ENCODE data around the gene PARVA.

Gene PARVA

DNA sequence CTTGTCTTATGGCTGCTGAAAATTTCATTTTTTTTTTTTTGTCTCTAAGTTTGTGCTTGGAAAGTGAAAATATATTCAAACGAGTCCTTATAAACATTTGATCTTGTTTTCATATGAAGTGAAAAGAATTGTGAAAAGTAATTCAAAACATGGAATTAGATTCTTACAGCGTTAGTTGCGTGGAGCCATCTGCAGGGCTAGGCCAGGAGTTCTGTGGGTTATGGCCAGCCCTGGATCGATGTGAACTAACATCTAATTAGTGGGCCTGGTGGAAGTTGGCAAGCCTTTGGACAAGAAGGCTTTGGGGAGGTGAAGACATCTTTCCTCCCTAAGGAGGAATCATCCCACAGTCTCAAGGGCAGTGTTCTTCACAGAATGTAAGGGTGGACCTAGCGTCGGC, 37.2 kb downstream of the PARVA start:
- Histone ChIP-seq H3K9me3 (ENCODE audit: control insufficient read depth, low read length) (no peaks in the 10 kb centered on the region), H3K27me3 (replicated peaks; ENCODE audit: control insufficient read depth, insufficient read depth, low read length, poor library complexity, severe bottlenecking) (no peaks in the 10 kb centered on the region), H3K4me3 (ENCODE audit: insufficient read depth, low read depth, low read length, poor library complexity, severe bottlenecking) (no peak overlapping the region), H3K36me3 (ENCODE audit: control insufficient read depth, insufficient read depth, low read length) (no peaks in the 10 kb centered on the region), H3K4me1 (ENCODE audit: control insufficient read depth, insufficient read depth, low read length, poor library complexity, severe bottlenecking) (no peaks in the 10 kb centered on the region), H3K27ac (ENCODE audit: insufficient read depth, low read length, poor library complexity, severe bottlenecking) (no peak overlapping the region)
- DNase-seq = no peak

DNA sequence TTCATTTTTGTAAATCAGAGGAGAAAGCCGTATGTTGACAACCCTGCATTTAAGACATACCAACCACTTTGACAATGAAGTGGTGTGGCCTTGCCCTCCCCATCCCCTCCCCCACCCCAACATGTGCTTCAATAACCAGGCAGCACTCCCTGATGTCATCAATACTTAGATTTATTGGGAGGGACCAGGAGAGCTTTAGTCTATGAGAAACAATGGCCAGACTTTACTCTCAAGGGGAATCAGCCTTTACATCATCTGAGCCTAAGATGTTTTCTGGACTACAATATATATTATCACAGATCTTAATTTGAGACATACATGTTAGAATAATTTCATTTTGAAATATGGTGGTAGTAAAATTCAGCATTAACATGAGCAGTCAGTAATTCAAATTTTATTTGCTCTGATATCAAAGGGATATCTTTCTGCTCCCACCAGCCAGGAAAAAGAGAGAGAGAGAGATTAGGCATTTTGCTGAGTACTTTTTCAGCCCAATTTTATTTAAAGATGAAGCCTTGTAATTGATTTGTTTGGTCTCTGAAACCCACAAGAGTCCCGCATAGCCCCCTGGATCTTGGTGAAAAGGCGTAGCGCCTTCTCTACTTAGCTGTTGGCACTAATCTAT, 38.1 kb downstream of the PARVA start:
- Histone ChIP-seq H3K36me3 (ENCODE audit: control insufficient read depth, insufficient read depth, low read length) (no peaks in the 10 kb centered on the region), H3K27me3 (replicated peaks; ENCODE audit: control insufficient read depth, insufficient read depth, low read length, poor library complexity, severe bottlenecking) (no peaks in the 10 kb centered on the region), H3K27ac (ENCODE audit: insufficient read depth, low read length, poor library complexity, severe bottlenecking) (no peak overlapping the region), H3K4me1 (ENCODE audit: control insufficient read depth, insufficient read depth, low read length, poor library complexity, severe bottlenecking) (no peaks in the 10 kb centered on the region), H3K9me3 (ENCODE audit: control insufficient read depth, low read length) (no peaks in the 10 kb centered on the region), H3K4me3 (ENCODE audit: insufficient read depth, low read depth, low read length, poor library complexity, severe bottlenecking) (no peak overlapping the region)
- no peak for DNase-seq

DNA sequence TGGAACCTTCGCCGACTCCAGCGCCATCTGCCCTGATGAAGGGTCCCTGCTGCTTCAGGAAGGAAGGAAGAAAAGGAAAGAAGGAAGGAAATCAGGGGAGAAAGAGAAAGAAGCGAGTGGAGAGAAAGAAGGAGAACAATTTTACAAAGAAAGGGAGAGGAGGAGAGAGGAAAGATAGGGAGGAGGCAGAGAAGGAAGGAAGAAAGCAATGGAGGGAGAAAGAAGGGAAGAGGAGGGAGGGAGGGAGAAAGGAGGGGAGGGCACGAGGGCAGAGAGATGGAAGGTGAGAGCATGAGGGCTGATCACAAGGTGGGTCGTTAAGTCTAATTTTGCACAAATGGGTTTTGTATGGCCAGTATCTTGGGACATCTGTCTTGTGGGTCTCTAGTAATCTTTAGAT, 39.2 kb downstream of the PARVA start:
- Histone ChIP-seq H3K27me3 (replicated peaks; ENCODE audit: control insufficient read depth, insufficient read depth, low read length, poor library complexity, severe bottlenecking) (no peaks in the 10 kb centered on the region), H3K9me3 (ENCODE audit: control insufficient read depth, low read length) (no peaks in the 10 kb centered on the region), H3K27ac (ENCODE audit: insufficient read depth, low read length, poor library complexity, severe bottlenecking) (no peak overlapping the region), H3K36me3 (ENCODE audit: control insufficient read depth, insufficient read depth, low read length) (no peaks in the 10 kb centered on the region), H3K4me1 (ENCODE audit: control insufficient read depth, insufficient read depth, low read length, poor library complexity, severe bottlenecking) (no peaks in the 10 kb centered on the region), H3K4me3 (ENCODE audit: insufficient read depth, low read depth, low read length, poor library complexity, severe bottlenecking) (no peak overlapping the region)
- DNase-seq = no peak

DNA sequence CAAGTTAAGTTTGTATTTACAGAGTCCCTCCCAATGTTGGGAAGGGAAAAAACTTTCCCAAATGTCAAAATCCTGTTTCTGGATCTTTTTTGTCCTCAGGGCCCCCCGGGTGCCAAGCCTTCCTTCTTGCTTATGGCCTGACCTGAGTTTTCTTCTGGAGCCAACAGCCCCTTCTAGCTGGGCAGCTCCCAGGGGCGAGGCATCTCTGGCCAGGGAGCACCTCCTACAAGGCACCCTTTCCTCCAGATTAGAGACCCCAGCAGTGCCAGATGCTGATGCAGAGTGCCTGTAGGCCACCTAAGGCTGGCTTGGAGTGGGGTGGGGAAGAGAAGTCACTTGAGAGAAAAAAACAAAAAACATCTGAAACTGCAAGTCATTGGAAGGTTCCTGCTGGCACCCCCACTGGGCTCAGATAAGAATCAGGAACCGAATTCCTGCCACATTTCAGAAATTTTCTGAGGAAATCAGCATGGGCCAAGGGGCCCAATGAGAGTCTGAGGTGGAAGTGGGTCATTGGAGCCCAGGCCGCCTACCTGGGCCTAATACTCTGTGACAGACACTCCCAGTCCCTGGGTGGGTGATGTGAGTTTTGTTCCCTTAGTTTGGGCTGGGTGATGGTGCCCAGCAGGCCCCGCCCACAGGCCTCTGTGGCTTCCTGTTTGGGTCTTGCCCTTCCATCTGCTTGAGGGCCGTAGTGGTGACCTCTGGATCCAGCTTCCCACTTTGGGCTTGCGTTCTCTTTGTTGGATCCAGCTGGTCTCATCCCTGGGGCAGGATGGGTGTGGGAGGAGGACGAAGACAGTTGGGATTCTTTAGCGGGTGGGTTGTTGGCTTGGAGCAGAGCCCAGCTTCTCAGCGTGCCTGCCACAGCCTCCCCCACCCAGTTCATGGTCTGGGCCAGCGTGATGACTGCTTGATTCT, 40.6 kb downstream of the PARVA start:
- no peaks in the 10 kb centered on the region for H3K27me3 ChIP-seq (replicated peaks; ENCODE audit: control insufficient read depth, insufficient read depth, low read length, poor library complexity, severe bottlenecking)
- no peak for DNase-seq
- H3K27ac ChIP-seq (ENCODE audit: insufficient read depth, low read length, poor library complexity, severe bottlenecking) = no peak overlapping the region
- no peaks in the 10 kb centered on the region for H3K4me1 ChIP-seq (ENCODE audit: control insufficient read depth, insufficient read depth, low read length, poor library complexity, severe bottlenecking)
- no peaks in the 10 kb centered on the region for H3K9me3 ChIP-seq (ENCODE audit: control insufficient read depth, low read length)
- H3K4me3 ChIP-seq (ENCODE audit: insufficient read depth, low read depth, low read length, poor library complexity, severe bottlenecking) = no peak overlapping the region
- H3K36me3 ChIP-seq (ENCODE audit: control insufficient read depth, insufficient read depth, low read length) = no peaks in the 10 kb centered on the region

DNA sequence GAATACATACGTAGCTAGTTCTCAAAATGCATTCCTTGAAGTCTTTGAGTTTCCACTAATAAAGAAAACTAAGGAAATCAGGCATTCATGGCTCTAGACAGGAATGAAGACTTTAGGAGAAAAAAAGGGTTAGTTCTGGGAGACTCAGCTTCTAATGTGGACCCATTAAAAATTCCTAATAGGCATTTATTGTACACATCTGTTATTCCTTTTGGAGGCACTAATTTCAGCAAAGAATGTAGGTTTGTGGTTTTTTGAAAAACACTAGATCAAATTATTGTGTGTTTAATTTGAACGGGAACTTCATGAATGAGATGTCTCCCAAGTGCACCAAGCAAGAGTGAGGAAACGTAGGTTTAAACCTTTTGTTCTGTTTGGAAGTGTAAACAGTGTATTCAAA, 42.7 kb downstream of the PARVA start:
- no peaks in the 10 kb centered on the region for H3K9me3 ChIP-seq (ENCODE audit: control insufficient read depth, low read length)
- no peak overlapping the region for H3K27ac ChIP-seq (ENCODE audit: insufficient read depth, low read length, poor library complexity, severe bottlenecking)
- no peaks in the 10 kb centered on the region for H3K4me1 ChIP-seq (ENCODE audit: control insufficient read depth, insufficient read depth, low read length, poor library complexity, severe bottlenecking)
- H3K36me3 ChIP-seq (ENCODE audit: control insufficient read depth, insufficient read depth, low read length) = no peaks in the 10 kb centered on the region
- no peak overlapping the region for H3K4me3 ChIP-seq (ENCODE audit: insufficient read depth, low read depth, low read length, poor library complexity, severe bottlenecking)
- no peak for DNase-seq
- no peaks in the 10 kb centered on the region for H3K27me3 ChIP-seq (replicated peaks; ENCODE audit: control insufficient read depth, insufficient read depth, low read length, poor library complexity, severe bottlenecking)

DNA sequence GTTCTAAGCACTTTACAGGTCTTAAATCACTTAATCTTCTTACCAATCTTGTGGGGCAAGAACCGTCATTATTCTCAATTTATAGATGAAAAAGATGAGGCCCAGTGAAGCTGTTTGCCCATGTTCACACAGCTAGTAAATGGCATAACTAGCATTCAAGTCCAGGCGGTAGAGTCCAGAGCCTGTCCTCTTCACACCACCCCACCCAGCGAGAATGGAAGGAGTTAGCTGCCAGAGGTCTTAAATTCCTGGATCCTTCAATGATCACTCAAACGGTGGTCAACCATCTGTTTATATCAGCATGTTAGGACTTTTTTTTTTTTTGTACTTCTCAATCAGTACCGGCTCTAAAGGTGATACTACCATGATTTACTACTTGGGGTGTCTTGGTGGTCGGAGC, 43.3 kb downstream of the PARVA start:
- Histone ChIP-seq H3K27me3 (replicated peaks; ENCODE audit: control insufficient read depth, insufficient read depth, low read length, poor library complexity, severe bottlenecking) (no peaks in the 10 kb centered on the region), H3K4me1 (ENCODE audit: control insufficient read depth, insufficient read depth, low read length, poor library complexity, severe bottlenecking) (no peaks in the 10 kb centered on the region), H3K27ac (ENCODE audit: insufficient read depth, low read length, poor library complexity, severe bottlenecking) (no peak overlapping the region)

DNA sequence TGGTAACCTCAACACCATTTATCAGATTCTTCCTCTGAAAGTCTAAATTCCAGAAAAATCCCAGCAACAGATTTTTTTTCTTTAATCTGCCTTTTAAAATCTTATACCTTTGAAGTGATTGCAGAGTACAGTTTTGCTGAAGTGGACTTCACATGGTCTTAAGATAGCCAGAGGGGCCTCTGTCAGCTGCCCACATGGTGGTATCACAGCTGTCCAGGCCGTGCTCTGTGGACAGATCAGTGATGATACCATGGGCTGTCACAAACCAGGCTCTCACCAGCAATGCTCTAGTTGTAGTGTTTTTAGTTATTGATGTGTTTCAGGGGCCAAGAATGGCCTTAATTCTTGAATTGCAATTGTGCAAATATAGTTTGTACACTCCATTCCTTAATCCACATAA, 44.0 kb downstream of the PARVA start:
- no peaks in the 10 kb centered on the region for H3K27me3 ChIP-seq (replicated peaks; ENCODE audit: control insufficient read depth, insufficient read depth, low read length, poor library complexity, severe bottlenecking)
- H3K27ac ChIP-seq (ENCODE audit: insufficient read depth, low read length, poor library complexity, severe bottlenecking) = no peak overlapping the region
- no peaks in the 10 kb centered on the region for H3K9me3 ChIP-seq (ENCODE audit: control insufficient read depth, low read length)
- H3K4me3 ChIP-seq (ENCODE audit: insufficient read depth, low read depth, low read length, poor library complexity, severe bottlenecking) = no peak overlapping the region
- H3K36me3 ChIP-seq (ENCODE audit: control insufficient read depth, insufficient read depth, low read length) = no peaks in the 10 kb centered on the region
- H3K4me1 ChIP-seq (ENCODE audit: control insufficient read depth, insufficient read depth, low read length, poor library complexity, severe bottlenecking) = no peaks in the 10 kb centered on the region
- no peak for DNase-seq

More for the DNA sequence above, 43.3 kb downstream of the PARVA start:
- Histone ChIP-seq H3K36me3 (ENCODE audit: control insufficient read depth, insufficient read depth, low read length) (no peaks in the 10 kb centered on the region), H3K4me3 (ENCODE audit: insufficient read depth, low read depth, low read length, poor library complexity, severe bottlenecking) (no peak overlapping the region), H3K9me3 (ENCODE audit: control insufficient read depth, low read length) (no peaks in the 10 kb centered on the region)
- DNase-seq = no peak

DNA sequence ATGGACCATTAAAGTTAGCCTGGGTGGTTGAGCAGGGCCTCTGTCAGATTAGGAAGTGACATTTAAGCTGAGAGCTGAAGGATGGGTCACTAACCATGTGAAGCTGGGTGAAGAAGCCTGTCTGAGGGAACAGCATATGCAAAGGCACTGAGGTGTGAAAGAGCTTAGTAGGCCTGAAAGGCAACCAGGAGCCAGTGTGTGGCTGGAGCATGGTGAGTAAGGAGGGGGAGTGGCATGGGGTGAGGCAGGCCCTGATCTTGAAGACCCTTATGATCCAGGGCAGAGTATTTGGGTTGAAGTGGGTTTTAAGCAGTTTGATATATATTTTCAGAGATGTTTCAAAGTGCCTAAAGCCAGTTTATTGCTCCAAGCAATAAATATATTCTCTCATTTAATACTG, 48.8 kb downstream of the PARVA start:
- no peaks in the 10 kb centered on the region for H3K9me3 ChIP-seq (ENCODE audit: control insufficient read depth, low read length)
- no peak overlapping the region for H3K4me3 ChIP-seq (ENCODE audit: insufficient read depth, low read depth, low read length, poor library complexity, severe bottlenecking)
- H3K27me3 ChIP-seq (replicated peaks; ENCODE audit: control insufficient read depth, insufficient read depth, low read length, poor library complexity, severe bottlenecking) = no peaks in the 10 kb centered on the region
- no peaks in the 10 kb centered on the region for H3K36me3 ChIP-seq (ENCODE audit: control insufficient read depth, insufficient read depth, low read length)
- no peak overlapping the region for H3K27ac ChIP-seq (ENCODE audit: insufficient read depth, low read length, poor library complexity, severe bottlenecking)
- no peak for DNase-seq
- no peaks in the 10 kb centered on the region for H3K4me1 ChIP-seq (ENCODE audit: control insufficient read depth, insufficient read depth, low read length, poor library complexity, severe bottlenecking)

DNA sequence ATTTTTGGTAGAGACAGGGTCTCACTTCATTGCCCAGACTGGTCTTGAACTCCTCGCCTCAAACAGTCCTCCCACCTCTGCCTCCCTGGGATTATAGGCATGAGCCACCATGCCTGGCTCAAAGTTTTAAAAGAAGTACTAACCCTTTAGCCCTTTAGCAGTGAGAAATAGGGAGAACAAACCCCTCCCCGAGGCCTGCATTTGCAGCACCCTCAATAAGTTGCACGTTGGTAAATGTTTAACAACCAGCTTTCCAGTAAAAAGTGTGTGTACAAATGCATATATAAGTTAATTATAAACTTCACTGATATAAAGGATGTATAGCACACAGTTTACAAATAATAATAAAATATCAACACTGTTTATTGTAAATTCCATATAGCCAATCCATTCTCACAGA, 51.8 kb downstream of the PARVA start:
- no peaks in the 10 kb centered on the region for H3K4me1 ChIP-seq (ENCODE audit: control insufficient read depth, insufficient read depth, low read length, poor library complexity, severe bottlenecking)
- H3K4me3 ChIP-seq (ENCODE audit: insufficient read depth, low read depth, low read length, poor library complexity, severe bottlenecking) = no peak overlapping the region
- no peaks in the 10 kb centered on the region for H3K36me3 ChIP-seq (ENCODE audit: control insufficient read depth, insufficient read depth, low read length)
- no peaks in the 10 kb centered on the region for H3K9me3 ChIP-seq (ENCODE audit: control insufficient read depth, low read length)
- H3K27me3 ChIP-seq (replicated peaks; ENCODE audit: control insufficient read depth, insufficient read depth, low read length, poor library complexity, severe bottlenecking) = no peaks in the 10 kb centered on the region
- no peak overlapping the region for H3K27ac ChIP-seq (ENCODE audit: insufficient read depth, low read length, poor library complexity, severe bottlenecking)
- DNase-seq = no peak

DNA sequence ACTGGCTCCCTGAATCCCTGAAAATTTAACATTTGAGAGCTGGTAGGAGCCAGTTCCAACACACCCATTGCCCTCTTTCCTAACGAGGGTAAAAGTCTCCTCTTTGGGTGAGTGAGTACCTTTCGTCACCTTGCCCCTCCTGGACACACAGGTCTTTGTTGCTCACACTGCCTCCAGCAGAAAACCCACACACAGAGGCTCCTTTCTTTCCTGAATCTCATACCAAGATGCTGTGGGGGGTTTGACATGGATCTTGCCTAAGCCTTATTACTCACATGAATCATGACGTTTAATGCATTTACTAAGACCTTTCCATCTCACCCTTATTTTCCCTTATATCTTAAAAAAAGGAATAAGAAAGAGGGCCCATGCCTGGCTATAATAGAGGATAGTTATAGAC, 53.0 kb downstream of the PARVA start:
- Histone ChIP-seq H3K27ac (ENCODE audit: insufficient read depth, low read length, poor library complexity, severe bottlenecking) (no peak overlapping the region), H3K4me1 (ENCODE audit: control insufficient read depth, insufficient read depth, low read length, poor library complexity, severe bottlenecking) (no peaks in the 10 kb centered on the region), H3K36me3 (ENCODE audit: control insufficient read depth, insufficient read depth, low read length) (no peaks in the 10 kb centered on the region), H3K4me3 (ENCODE audit: insufficient read depth, low read depth, low read length, poor library complexity, severe bottlenecking) (no peak overlapping the region), H3K27me3 (replicated peaks; ENCODE audit: control insufficient read depth, insufficient read depth, low read length, poor library complexity, severe bottlenecking) (no peaks in the 10 kb centered on the region), H3K9me3 (ENCODE audit: control insufficient read depth, low read length) (no peaks in the 10 kb centered on the region)
- DNase-seq = no peak
